Renal cortical epithelial cell (primary cell): ENCODE data around the gene P3H2. TPM values are rescaled to one million over a fixed set of nuclear protein-coding genes. Genes with fewer than 3 reads are reported as not detected.

Experiments used
- DNase-seq: peaks from one replicate; pipeline ENCODE4 v3.0.0-alpha.2; 2011; ENCODE audit warnings: low read depth
- total RNA-seq: library from RNA; depleted of rRNA; stranded (reverse); fragments of >200 nt; gene quantifications from 2 replicates; pipeline ENCODE4 v1.2.3, GENCODE V29; 2014

The P3H2 gene
- total RNA-seq, 1 donor from 2014 or later: 240 TPM

DNA sequence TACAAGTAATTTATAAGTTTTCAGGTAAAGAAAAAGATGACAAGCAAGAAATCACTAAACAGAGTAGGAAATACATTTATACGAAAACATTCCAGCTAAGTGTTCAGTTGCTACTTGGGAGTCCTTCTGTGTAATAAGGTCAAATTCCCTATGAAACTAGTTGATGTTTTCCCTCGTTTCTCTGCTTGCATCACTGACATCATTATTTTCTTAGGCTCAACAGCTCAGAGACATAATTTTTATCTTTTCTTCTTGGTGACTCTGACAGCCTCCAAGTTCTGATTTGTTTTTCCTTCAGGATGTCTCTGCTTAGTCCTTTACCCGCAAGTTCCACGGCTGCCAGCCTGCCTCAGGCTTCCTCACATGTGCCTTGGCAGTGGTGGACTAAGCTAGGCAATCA is 173.6 kb downstream of the P3H2 start:
- DNase-seq: no peak

GRCh38 chr3:189945935-189946709 is 174.6 kb downstream of the P3H2 start:
- DNase-seq: no peak

DNA sequence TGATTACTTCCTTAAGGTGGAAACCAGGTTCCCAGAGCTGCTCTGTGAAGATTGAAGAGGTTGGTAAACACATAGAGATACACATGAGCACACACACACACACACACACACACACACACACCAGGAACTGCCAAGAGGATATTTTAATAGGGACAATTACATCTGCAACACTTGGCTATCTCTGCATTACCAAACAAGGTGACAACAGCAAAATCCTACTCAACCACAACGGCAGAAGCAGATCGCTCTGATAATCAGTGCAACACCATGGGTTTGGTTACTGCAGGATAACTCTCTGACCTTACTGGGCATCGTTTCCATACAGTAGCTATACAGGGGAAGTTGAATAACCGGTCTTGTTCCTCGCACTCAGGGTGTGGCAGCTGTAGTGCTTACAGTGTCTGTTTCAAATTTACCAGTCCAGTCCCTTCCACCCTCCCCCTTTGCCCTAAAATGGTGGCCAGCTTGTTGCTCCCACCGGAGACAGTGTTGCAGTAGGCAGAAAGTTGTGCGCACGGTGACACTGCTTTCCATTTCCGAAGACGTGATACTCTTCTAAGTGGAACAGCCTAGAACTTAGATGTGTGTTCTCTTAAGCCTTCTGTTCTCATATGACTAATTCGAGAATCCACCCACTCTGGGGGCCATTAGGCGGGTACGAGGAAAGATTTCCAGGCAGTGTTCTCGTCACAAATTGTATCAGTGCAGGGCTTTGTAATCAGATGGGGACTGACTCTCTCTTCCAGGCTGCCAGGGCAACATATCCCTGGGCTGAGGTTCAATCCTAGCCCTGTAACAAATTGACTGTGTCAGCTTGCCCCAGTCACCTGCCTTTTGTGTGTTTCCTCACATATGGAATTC is 176.2 kb downstream of the P3H2 start:
- DNase-seq: peak; percentile 45

- no peak for DNase-seq
Observed at GRCh38 chr3:189942948-189943347, 177.7 kb downstream of the P3H2 start.

DNA sequence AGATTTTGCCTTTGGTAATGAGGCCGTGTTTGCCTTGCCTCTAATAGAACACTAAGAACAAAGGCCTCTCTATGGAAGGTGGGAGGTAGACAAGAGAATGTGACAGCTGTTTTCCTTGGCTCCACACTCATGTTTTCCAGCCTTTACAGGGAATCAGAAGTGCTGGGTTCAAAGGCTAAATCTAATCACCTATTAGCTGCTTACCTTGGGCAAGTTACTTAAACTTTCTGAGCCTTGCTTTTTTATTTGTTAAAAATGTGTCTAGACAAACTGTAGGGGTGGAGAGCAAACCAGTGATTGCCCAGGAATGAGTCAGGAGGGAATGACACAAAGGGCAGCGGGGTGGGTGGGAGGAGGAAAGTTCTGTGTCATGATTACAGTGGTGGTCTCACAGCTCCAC is 179.0 kb downstream of the P3H2 start:
- peak; percentile 94 for DNase-seq

DNA sequence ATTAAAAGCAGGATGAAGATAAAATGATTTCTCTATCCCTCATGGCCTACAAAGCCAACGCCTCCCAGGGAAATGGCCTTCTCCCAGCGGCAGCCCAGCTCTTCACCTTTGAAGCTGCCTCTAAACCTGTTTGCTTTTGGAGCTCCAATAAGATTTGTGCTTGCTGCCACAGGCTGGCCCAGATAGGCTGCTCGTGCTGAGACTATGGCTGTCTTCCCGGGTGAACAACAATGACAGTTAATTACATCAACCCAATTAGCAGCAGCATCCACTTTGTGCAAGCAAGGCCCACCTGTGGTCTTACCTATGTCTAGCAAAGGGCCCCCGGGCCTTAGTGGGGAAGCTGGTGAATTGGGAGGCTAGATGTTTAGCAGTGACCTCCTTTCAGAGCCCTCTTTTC is 179.6 kb downstream of the P3H2 start:
- no peak for DNase-seq

DNA sequence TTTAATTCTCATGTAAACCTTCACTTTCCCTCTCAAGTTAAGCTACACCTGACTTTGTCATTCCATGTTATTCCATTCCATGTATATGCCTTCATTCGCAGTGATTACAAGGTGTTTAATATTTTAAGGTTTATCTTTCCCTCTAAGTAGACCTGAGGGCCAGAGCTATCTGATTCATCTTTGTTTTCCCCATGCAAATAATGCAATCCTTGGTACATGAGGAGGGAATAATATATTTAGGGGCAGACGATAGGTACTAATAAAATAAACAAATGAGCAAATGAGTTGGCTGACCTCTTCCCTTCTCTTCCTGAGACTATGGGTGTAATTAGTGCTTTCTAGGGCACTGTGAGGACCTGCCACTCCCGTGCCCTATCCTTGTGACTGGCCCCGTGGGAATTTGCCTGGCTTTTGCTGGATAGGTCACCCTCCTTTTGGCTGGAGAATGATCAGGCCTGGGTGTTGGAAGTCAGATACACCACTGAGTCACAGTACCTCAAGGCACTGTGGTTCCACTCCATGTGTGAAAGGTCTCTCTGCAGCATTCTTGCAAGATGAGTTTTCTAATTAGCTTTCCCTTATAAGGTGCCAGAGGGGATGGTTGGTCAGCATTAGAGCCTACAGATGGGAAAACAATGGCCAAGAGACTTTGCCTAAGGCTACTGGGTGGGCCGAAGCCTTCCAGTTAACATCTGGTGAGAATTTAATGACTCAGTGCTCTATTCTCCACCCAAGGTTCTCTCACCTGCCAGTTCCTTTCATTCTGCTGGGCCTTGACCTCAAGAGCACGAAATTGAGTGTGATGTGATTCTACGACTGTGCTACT is 183.2 kb downstream of the P3H2 start:
- peak; percentile 100 for DNase-seq

DNA sequence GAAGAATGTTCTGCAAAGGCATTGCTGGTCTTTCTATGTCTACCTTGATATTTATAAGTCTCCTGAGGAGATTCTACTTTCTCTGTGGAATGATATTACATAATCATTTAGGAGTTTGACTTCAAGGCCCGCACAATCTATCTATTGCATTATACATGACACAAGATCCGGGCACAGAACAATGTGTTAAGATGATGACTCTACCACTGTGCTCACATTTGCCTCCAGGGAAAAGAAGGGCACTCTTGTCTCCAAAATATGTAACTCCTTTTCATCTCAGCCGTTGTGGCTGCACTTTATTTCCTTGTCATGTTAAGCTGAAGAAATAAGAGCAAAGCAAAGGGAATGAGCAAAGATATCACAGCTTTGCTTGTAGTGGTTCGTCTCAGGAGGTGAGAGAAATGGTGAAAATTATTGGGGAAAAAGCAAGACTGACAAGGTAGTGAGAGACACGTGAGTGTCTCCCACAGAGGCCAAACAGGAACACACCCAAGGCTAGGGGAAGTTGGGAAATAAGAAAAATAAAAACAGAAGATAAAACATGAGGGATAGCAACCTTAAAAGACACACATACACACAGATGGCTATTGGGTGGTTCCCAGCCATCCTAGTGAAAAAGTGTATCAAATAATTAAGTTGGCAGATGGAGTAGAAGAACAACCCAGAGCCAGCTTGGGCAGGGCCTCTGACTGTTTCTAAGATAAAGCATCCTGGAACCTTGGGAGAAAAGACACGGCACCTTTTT is 184.3 kb downstream of the P3H2 start:
- DNase-seq: no peak

DNA sequence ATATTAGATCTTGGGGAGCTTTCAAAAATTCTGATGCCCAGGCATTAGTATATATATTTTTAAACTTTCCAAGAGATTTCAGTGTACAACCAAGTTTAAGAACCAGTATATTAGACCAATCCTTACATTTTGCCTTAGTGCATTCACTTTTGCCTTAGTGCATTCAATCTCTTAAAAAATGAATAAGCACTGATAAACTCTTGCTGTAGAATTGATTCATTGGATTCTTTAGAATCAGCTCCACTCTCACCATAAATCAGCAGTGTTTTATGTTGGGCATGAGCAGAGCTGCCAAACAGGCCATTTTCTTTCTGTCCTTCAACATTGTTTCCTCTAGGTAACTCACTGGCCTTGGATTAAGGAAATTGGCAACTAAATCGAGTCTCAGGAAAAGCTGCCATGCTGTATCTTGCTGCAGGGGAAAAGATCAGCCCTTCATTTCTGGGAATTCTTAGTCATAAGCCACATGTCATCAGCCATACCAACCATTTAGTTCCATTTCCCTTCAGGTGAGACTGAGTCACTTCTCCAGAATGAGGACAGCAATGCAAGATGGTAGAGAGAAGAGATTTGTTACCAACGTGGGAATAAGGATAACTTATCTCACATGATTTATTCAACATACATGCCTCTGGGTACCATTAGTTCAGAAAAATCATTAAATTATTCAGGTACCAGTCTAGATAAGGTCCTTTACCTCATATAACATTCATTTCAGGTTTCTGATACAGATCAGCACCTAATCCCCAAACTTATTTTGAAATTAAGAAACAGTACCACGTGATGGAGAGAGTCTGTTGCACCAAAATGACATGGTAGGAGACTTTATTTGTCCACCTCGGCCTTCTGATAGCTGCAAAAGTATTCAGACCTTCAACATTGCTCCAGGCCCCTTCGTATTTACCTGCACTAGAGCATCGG is 192.5 kb downstream of the P3H2 start:
- peak; percentile 84 for DNase-seq

GRCh38 chr3:189921770-189922169 is 198.9 kb downstream of the P3H2 start:
- DNase-seq: no peak

- DNase-seq: peak; percentile 99
Observed at GRCh38 chr3:189914799-189915198, 205.9 kb downstream of the P3H2 start.

DNA sequence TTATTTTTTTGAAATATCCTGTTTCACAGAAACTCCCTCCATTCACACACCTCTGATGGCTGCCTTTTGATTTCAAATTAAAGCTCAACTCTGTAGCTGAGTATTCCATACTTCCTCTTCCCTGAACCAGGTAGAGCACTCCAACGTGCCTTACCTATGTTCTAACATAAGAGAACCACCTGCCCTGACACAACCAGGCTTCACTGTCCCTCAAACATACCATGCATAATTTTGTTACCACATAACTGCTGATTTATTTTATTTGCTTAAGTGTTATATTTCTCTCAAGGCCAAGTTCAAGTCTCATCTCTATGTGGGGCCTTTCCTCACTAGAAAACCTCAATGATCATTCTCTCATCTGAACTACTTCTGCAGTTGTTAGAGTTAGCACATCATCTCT is 209.7 kb downstream of the P3H2 start:
- DNase-seq: no peak

- DNase-seq: peak; percentile 65
Observed at GRCh38 chr3:189909573-189909972, 211.1 kb downstream of the P3H2 start.

DNA sequence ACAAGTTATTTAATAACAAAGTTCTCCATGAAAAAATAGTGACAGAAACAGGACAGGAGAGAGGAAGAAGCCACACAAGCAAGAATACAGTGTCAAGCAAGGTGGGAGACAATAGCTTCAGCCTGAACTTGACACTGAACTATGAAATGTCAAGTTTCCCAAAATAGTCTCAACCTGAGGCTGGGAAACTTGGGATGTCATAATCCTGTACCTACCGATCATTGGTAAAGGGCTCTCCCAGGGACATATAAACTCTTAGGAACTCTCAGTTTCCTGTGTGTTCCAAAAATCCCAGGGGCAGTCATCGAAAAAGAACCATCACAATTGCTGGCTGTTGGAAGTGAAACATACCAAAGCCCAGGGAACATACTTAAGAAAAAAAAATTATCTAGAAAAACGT is 211.6 kb downstream of the P3H2 start:
- no peak for DNase-seq

- peak; percentile 53 for DNase-seq
Observed at GRCh38 chr3:189908646-189909045, 212.1 kb downstream of the P3H2 start.

DNA sequence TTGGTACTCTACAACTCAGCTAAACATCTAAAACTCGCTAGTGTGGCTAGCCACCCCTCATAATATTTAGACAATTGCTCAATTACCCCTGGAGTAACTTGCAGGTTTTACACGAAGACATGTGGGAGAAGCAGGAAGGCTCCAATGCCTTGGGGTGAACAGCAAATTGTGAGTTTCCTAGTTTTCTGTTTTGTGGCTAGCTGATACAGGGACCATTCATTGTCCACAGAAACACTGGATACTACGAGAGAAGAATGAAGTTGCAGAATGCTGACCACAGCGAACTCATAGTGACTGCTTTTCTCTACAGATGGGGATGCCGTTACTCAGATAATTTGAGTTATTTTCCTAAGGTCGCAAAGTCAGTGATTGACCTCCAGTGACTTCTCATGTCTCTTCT is 212.9 kb downstream of the P3H2 start:
- no peak for DNase-seq
